Retinal pigment epithelial cell (primary cell): ENCODE results near the gene LMTK2.
A peak's percentile ranks its signal among the peaks of the same experiment; 100 is the strongest.

Experiments
- DNase-seq: peaks from one replicate; pipeline ENCODE4 v3.0.0-alpha.2; 2010; ENCODE audit warnings: low read depth
- H3K4me3 ChIP-seq: 2 replicates; pipeline ENCODE4 v1.5.1; 2011; ENCODE audit warnings: mild to moderate bottlenecking, low read length, control low read depth, moderate library complexity
- TF ChIP-seq, protein P1 (sequence below): conservative IDR thresholded peaks from 2 replicates; pipeline ENCODE4 v1.5.1; 2011; ENCODE audit warnings: low read depth, low read length, control low read depth, inconsistent platforms

Gene LMTK2

DNA sequence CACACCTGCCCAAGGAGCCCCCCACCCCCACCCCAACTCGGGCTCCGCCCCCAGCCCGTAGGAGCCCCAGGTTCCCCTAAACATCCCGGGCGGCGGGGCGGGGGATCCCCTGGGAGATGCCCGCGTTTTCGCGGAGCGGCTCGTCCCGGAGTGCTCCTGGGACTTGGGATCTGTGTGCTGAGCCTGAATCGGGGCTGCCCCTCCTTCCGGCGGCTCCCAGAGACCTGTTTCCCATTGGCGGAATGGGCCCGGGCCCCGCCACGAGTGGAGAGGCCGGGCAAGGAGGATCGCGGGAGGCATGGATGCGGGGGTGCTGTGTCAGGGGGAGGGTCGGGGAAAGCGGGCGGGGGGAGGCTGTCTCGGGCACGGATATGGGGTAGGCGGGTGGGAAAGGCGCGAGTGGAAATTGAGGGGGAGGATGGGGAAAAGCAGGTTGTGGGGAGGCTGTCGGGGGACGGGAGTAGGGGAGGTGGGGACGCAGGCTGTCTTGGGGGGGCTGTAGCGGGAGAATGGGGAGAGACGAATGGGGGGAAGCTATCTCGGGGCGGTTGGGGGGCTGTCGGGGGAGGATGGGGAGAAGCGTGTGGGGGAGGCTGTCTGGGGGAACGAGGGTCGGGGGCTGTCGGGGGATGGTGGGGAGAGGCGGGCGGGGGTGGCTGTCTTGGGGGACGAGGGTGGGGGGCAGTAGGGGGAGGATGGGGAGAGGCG, 104.0 kb downstream of the LMTK2 start:
- no peak for DNase-seq
- TF ChIP-seq, protein P1, sequence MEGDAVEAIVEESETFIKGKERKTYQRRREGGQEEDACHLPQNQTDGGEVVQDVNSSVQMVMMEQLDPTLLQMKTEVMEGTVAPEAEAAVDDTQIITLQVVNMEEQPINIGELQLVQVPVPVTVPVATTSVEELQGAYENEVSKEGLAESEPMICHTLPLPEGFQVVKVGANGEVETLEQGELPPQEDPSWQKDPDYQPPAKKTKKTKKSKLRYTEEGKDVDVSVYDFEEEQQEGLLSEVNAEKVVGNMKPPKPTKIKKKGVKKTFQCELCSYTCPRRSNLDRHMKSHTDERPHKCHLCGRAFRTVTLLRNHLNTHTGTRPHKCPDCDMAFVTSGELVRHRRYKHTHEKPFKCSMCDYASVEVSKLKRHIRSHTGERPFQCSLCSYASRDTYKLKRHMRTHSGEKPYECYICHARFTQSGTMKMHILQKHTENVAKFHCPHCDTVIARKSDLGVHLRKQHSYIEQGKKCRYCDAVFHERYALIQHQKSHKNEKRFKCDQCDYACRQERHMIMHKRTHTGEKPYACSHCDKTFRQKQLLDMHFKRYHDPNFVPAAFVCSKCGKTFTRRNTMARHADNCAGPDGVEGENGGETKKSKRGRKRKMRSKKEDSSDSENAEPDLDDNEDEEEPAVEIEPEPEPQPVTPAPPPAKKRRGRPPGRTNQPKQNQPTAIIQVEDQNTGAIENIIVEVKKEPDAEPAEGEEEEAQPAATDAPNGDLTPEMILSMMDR: no peak
- peak overlapping the region; percentile 40 for H3K4me3 ChIP-seq

DNA sequence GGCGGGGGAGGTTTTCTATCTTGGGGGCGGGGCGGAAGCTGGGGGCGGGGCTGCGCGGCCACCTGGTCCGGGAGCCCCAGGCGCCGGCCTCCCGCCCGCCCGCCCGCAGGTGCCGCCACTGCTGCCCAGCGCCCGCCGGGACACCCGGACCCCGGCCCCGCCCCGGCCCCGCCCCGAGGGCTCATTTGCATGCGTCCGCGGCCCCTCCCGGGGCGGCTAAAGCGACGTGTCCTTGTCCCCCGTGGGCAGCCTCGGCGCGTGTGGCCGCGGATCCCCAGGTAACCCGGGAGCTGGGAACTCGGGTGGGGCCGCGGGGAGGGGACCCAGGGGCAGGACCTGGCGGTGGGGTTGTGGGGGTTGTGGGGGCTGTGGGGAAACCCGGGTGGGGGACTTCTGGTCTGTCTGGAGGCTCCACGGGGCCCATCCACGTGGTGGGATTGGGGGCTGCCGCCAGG, 104.6 kb downstream of the LMTK2 start, which contains the start of gene BHLHA15:
BHLHA15 (plus strand) TSS at position 219 of the 455 bp plus-strand sequence. CDS start 871 bp downstream, outside the sequence.
- H3K4me3 ChIP-seq: peak within 1 kb of the TSS; percentile 40
- DNase-seq: no peak
- TF ChIP-seq, protein P1: no peak

DNA sequence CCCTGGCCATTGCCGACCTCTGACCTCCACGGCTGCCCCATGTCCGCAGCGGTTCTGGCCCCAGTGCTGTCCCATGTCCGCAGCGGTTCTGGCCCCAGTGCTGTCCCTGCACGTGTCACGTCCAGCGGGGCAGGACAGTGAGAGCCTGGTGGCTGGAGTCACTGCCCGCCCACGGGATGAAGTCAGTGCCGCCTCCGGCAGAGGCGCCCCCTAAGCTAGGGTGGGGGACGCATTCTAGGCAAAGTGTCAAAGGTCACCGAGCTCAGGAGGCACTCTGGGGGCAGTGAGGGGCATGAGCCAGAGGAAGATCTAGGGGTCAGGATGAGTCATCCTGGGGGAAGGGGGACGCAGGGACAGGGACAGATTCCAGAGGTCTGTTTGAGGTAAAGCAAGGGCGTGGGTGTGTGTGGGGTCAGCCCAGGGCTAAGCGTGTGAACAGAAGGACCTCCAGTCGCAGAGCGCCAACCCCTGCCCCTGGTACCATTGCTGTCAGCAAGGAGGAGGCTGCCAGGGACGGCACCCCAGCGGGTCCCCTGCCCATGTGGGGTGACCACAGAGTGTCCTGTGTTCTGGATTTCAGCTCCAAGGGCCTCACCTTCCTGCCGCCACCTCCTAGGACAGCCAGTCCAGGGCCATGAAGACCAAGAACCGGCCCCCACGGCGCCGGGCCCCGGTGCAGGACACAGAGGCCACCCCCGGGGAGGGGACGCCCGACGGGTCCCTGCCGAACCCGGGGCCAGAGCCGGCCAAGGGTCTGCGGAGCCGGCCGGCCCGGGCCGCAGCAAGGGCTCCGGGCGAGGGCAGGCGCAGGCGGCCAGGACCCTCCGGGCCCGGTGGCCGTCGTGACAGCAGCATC, 105.2 kb downstream of the LMTK2 start:
- TF ChIP-seq, protein P1: no peak
- DNase-seq: no peak
- H3K4me3 ChIP-seq: peak overlapping the region; percentile 33

DNA sequence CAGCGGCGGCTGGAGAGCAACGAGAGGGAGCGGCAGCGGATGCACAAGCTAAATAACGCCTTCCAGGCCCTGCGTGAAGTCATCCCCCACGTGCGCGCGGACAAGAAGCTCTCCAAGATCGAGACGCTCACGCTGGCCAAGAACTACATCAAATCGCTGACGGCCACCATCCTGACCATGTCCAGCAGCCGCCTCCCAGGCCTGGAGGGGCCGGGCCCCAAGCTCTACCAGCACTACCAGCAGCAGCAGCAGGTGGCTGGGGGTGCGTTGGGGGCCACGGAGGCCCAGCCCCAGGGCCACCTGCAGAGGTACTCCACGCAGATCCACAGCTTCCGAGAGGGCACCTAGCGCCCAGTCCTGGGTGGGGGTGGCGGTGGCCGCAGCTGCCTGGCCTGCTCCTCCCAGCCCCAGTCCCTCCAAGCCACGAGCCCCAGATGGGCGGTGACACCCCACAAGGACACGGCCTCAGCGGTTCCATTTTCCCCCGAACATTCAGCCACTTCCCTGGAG, 105.9 kb downstream of the LMTK2 start:
- no peak for DNase-seq
- no peak overlapping the region for H3K4me3 ChIP-seq
- TF ChIP-seq, protein P1: no peak

DNA sequence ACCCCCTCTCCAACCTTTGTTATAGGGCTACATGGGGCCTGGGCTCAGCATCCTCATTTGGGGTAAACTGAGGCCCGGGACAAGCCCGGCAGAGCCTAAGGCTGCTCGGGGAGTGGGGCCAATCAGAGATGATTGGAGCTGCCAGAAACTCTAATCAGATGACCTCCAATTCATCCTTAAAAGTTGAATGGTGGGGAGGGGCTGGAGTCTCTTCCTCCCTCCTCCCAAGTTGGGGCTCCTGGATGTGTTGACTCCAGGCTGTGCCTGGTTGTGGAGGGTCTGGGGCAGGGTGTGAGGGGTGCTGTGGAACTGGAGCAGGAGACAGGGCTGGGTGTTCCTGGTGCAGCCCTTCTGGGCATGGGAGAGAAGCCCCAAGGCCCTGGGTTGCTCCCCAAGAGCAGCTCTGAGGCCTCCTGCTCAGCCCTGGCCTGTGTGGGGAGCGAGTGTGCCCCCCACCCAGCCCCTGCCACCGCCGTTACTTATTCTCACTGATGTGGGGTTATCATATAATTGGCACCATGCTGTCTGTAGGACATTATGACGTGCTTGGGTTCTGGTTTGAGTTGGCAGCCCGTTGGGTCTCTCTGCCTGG, 106.7 kb downstream of the LMTK2 start:
- no peak overlapping the region for H3K4me3 ChIP-seq
- no peak for DNase-seq
- TF ChIP-seq, protein P1: no peak

DNA sequence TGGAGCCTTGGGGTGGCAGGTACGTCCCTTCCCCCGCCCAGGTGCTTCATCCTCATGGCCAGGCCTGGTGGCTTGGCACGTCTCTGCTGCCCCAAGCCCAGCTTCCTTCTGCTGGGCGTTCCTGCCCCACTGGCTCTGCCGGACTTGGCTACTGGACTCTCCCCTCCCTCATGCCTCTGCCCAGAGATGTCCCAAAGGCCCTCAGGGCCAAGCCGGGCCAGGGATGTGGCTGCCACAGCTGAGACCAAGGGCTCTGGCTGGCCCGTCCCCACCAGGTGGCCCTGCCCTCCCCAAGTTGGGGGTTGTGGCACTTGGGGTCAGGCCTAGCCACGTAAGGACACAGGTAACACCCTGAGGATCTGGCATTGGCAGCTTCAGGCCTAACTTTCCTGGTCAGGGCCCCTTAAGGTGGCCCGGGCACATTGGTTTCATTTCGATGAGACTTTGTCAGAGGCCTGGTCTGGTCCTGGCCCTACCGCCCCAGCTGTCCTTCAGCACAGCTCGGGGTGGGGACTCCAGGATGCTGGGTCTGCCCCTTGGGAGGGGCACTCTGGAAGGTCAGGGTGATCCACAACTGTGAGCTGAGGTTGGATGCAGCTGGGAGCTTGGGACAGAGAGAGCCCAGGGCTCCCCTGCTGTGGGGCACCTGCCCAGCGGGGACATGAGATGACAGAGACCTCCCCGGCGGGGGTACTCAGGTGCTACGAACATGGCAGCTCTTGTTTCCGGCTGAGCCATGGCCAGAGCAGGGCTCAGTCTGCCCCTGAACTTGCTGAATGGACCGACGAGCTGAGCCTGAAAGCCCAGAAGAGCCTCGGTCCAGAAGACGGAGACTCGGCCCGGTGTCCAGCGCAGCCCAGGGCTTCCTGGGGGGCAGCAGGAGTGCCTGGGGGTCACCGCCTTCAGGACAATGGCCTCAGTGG, 107.5 kb downstream of the LMTK2 start:
- no peak for DNase-seq
- H3K4me3 ChIP-seq: no peak overlapping the region
- TF ChIP-seq, protein P1: no peak
